SK-N-SH (cell line): ENCODE results near the gene CRYBG1. TPM values are rescaled to one million over a fixed set of nuclear protein-coding genes. Genes with fewer than 3 reads are reported as not detected.

Source experiments
- CTCF ChIA-PET: fragments of 300-600, 350-600 bp; formaldehyde crosslinking; extraction: SDS; loops from one replicate; lab custom pipeline; 2021; lab: Yijun Ruan, JAX
- POLR2A ChIA-PET: fragments of 350-600 bp; sonication (Branson Sonifier 250); formaldehyde crosslinking; extraction: SDS; loops from one replicate; lab custom pipeline; 2020; ENCODE audit warnings: antibody characterized with exemption, inconsistent platforms; lab: Yijun Ruan, JAX
- DNase-seq: peaks from one replicate; pipeline ENCODE4 v3.0.0; 2012
- H2AFZ ChIP-seq: fragments of 200-600 bp; sonication (generic); 2 replicates; pipeline ENCODE4 v1.8.1; 2016; ENCODE audit warnings: antibody characterized with exemption, mild to moderate bottlenecking, low read depth
- H3F3A ChIP-seq: fragments of 200-600 bp; sonication (generic); replicated peaks from 2 replicates; pipeline ENCODE3; 2016; ENCODE audit warnings: antibody characterized with exemption, mild to moderate bottlenecking; ENCODE audit not compliant: insufficient read depth
- H3K27ac ChIP-seq, 2 experiments: fragments of 200-500 bp in 1 of 2; fragments of 200-600 bp in 1 of 2; sonication (Bioruptor generic) in 1 of 2; sonication (generic), shearing (Covaris generic) in 1 of 2; 2 replicates each; pipeline versions ENCODE4 v1.5.1 to v1.6.1; 2014 to 2016; ENCODE audit warnings: low read depth in 2 of 2, inconsistent platforms in 1 of 2, low read length in 1 of 2, mild to moderate bottlenecking in 1 of 2, mixed read lengths in 1 of 2
- H3K27me3 ChIP-seq: fragments of 200-600 bp; sonication (generic), shearing (Covaris generic); 2 replicates; pipeline ENCODE4 v1.6.1; 2016; ENCODE audit warnings: mixed run types; ENCODE audit not compliant: insufficient read depth
- H3K36me3 ChIP-seq, 2 experiments: fragments of 200-500 bp in 1 of 2; fragments of 200-600 bp in 1 of 2; sonication (Bioruptor generic) in 1 of 2; sonication (generic) in 1 of 2; replicated peaks in 1 of 2; 2 replicates each; pipeline versions ENCODE3 to v1.5.1; 2014 to 2016; ENCODE audit warnings: low read length in 1 of 2, mild to moderate bottlenecking in 1 of 2; ENCODE audit not compliant: insufficient read depth in 2 of 2, control insufficient read depth in 1 of 2
- H3K4me1 ChIP-seq, 2 experiments: fragments of 200-500 bp in 1 of 2; fragments of 200-600 bp in 1 of 2; sonication (Bioruptor generic) in 1 of 2; sonication (generic), shearing (Covaris generic) in 1 of 2; 2 replicates each; pipeline versions ENCODE4 v1.5.1 to v1.6.1; 2014 to 2016; ENCODE audit warnings: low read depth in 1 of 2, low read length in 1 of 2, mixed run types in 1 of 2; ENCODE audit not compliant: insufficient read depth in 2 of 2, control insufficient read depth in 1 of 2
- H3K4me2 ChIP-seq: fragments of 200-600 bp; sonication (generic), shearing (Covaris generic); 2 replicates; pipeline ENCODE4 v1.6.1; 2017; ENCODE audit warnings: mixed run types
- H3K4me3 ChIP-seq, 2 experiments: fragments of 200-500 bp in 1 of 2; fragments of 200-600 bp in 1 of 2; sonication (Bioruptor generic) in 1 of 2; sonication (generic), shearing (Covaris generic) in 1 of 2; 2 replicates each; pipeline versions ENCODE4 v1.5.1 to v1.8.1; 2014 to 2016; ENCODE audit warnings: low read depth in 2 of 2, inconsistent platforms in 1 of 2, low read length in 1 of 2, mild to moderate bottlenecking in 1 of 2, mixed read lengths in 1 of 2, moderate library complexity in 1 of 2
- H3K79me2 ChIP-seq: fragments of 200-600 bp; sonication (generic); 2 replicates; pipeline ENCODE4 v1.8.1; 2017; ENCODE audit warnings: mild to moderate bottlenecking; ENCODE audit not compliant: insufficient read depth
- H3K9ac ChIP-seq: fragments of 200-600 bp; sonication (generic); 2 replicates; pipeline ENCODE4 v1.6.1; 2017; ENCODE audit warnings: mixed run types
- H3K9me2 ChIP-seq: fragments of 200-600 bp; sonication (generic); 2 replicates; pipeline ENCODE4 v1.6.1; 2017; ENCODE audit warnings: mixed run types
- H3K9me3 ChIP-seq: fragments of 200-600 bp; sonication (generic); 2 replicates; pipeline ENCODE4 v1.6.1; 2017; ENCODE audit warnings: mixed run types, mild to moderate bottlenecking, moderate library complexity
- H4K20me1 ChIP-seq: fragments of 200-600 bp; sonication (generic); 2 replicates; pipeline ENCODE4 v1.6.1; 2017; ENCODE audit warnings: mild to moderate bottlenecking, mixed run types; ENCODE audit not compliant: insufficient read depth
- CHD2 ChIP-seq: fragments of 150-350 bp; IDR thresholded peaks from 2 replicates; pipeline ENCODE4 v1.6.1; 2018; ENCODE audit warnings: low read length; ENCODE audit not compliant: partially characterized antibody
- EP300 ChIP-seq, 2 experiments: IDR thresholded peaks; 2 replicates each; pipeline versions ENCODE4 v1.4.0 to v1.6.1; 2012; ENCODE audit warnings: borderline replicate concordance in 1 of 2, low read depth in 1 of 2, low read length in 1 of 2
- EZH2phosphoT487 ChIP-seq: fragments of 200-600 bp; sonication (generic); IDR thresholded peaks from 2 replicates; pipeline ENCODE4 v1.6.1; 2017; ENCODE audit warnings: low read depth, mixed run types, mild to moderate bottlenecking, antibody characterized with exemption, moderate library complexity, borderline replicate concordance
- FOSL2 ChIP-seq: IDR thresholded peaks from 2 replicates; pipeline ENCODE4 v1.4.0; 2012; ENCODE audit warnings: low read depth, mild to moderate bottlenecking, moderate library complexity, borderline replicate concordance
- FOXJ3 ChIP-seq: sonication (generic); formaldehyde crosslinking; IDR thresholded peaks from 2 replicates; pipeline ENCODE4 v1.5.1; 2020; ENCODE audit warnings: mild to moderate bottlenecking, missing genetic modification reagents
- FOXM1 ChIP-seq: IDR thresholded peaks from 2 replicates; pipeline ENCODE4 v1.4.0; 2012; ENCODE audit warnings: low read depth, mild to moderate bottlenecking
- GABPA ChIP-seq: IDR thresholded peaks from 2 replicates; pipeline ENCODE4 v1.4.0; 2012; ENCODE audit warnings: low read depth, mild to moderate bottlenecking
- MXI1 ChIP-seq: IDR thresholded peaks from 2 replicates; pipeline ENCODE4 v1.6.1; 2012; ENCODE audit warnings: mild to moderate bottlenecking, low read depth, low read length, improper control_type of control experiment
- NFIC ChIP-seq: IDR thresholded peaks from 2 replicates; pipeline ENCODE4 v1.4.0; 2012; ENCODE audit warnings: borderline replicate concordance
- NRF1 ChIP-seq: IDR thresholded peaks from 2 replicates; pipeline ENCODE4 v1.6.1; 2012; ENCODE audit warnings: low read depth, mild to moderate bottlenecking, low read length
- PBX3 ChIP-seq: IDR thresholded peaks from 2 replicates; pipeline ENCODE4; 2012
- POLR2AphosphoS5 ChIP-seq: IDR thresholded peaks from 2 replicates; pipeline ENCODE4 v1.6.1; 2012; ENCODE audit warnings: low read depth, low read length
- RCOR1 ChIP-seq: fragments of 150-350 bp; IDR thresholded peaks from 2 replicates; pipeline ENCODE4 v1.6.1; 2017; ENCODE audit warnings: antibody characterized with exemption, low read length
- REST ChIP-seq: IDR thresholded peaks from 2 replicates; pipeline ENCODE4 v1.6.1; 2012; ENCODE audit warnings: mild to moderate bottlenecking, low read depth, low read length, moderate library complexity
- RFX5 ChIP-seq: IDR thresholded peaks from 2 replicates; pipeline ENCODE4 v1.6.1; 2012; ENCODE audit warnings: mild to moderate bottlenecking, improper control_type of control experiment, low read length
- RXRA ChIP-seq: IDR thresholded peaks from 2 replicates; pipeline ENCODE4 v1.4.0; 2012; ENCODE audit warnings: low read depth, mild to moderate bottlenecking, borderline replicate concordance
- SMC3 ChIP-seq: IDR thresholded peaks from 2 replicates; pipeline ENCODE4 v1.6.1; 2012; ENCODE audit warnings: low read depth, low read length, improper control_type of control experiment
- USF1 ChIP-seq: IDR thresholded peaks from 2 replicates; pipeline ENCODE4 v1.4.0; 2012; ENCODE audit warnings: low read depth, borderline replicate concordance
- WGBS: methylation state at CpG from one replicate; pipeline ENCODE4 v1.1.6; 2017; ENCODE audit warnings: low lambda C conversion rate; 5-methylcytosine and 5-hydroxymethylcytosine counted together
- polyA plus RNA-seq, 3 experiments: library from polyadenylated mRNA; depleted of rRNA; stranded (reverse); fragments of >200 nt; gene quantifications; 2 replicates each; pipeline ENCODE4 v1.2.3, GENCODE V29; 2012
- TF ChIP-seq, protein P1 (sequence below): fragments of 150-350 bp; IDR thresholded peaks from 2 replicates; pipeline ENCODE4 v1.6.1; 2017; ENCODE audit warnings: antibody characterized with exemption, low read length, low read depth, borderline replicate concordance
- TF ChIP-seq, protein P2 (sequence below): IDR thresholded peaks from 2 replicates; pipeline ENCODE4 v1.4.0; 2012; ENCODE audit warnings: low read depth
- TF ChIP-seq, protein P3 (sequence below): fragments of 150-350 bp; IDR thresholded peaks from 2 replicates; pipeline ENCODE4 v1.6.1; 2016; ENCODE audit warnings: mild to moderate bottlenecking, low read depth, low read length

CRYBG1 gene
- polyA plus RNA-seq, 1 of the 3 experiments (the other 2 are of a cell fraction) = 13.8 TPM

DNA sequence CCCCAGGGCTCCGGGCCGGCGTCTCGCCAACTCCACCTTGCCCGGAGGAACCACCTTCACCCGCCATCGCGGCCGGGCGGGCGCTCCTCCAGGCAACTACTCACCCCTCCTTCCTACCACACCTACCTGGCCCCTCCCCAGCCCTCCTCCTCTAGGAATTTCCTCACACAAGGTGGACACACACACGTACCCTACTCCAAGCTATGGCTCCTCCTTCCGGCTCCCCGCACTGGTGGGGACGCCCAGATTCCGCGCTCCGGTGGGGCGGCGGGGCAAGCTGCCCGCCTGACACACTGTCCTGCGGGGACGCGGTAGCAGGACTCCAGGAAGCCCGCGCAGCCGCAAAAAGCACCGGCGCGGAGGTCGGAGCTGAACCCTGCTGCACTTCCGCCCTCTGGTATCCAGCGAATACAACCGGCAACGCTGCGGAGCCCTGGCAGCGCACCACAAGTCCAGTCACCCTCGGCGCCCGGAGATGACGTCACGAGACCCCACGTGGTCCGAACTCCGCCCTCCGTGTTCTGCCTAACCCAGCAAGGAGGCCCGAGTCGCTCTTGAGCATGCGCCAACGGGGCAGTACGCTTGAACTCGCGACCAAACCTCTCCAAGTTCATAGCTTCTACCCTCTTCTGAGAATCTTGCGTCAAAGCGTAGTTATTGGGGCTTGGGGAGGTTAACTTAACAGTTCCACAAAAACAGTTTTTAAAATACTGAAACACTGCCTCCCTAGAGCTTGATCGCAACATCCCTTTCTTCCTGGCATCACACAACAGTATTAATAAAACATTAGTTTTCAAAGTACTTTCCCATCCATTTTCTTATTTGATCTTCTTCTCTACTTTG, 35.0 kb upstream of the CRYBG1 start, which contains the start of gene ATG5:
Gene ATG5 (minus strand): TSS at position 425 of the 843 bp plus-strand sequence. CDS start 9,552 bp downstream, outside the sequence.
- CTCF ChIA-PET = interaction anchor here (0.6 to 1.2 kb wide), 4 partner anchors 16 to 1186 kb away, joined by 3 to 5 read pairs (median 4); partner anchors contain the start of gene CRYBG1
- 3% methylated on average over 40 of the region's 56 CpGs for WGBS
- 0 out of 2 replicates have a peak, but pooled peaks cover 11% of the 10 kb centered on the region for H4K20me1 ChIP-seq
- H3F3A ChIP-seq = peaks cover 9% of the 10 kb centered on the region
- POLR2A ChIA-PET = interaction anchor here (1.2 kb wide), 2 partner anchors 14 to 21 kb away, joined by 3 to 5 read pairs; no protein-coding TSS in a partner anchor
- no peaks in the 10 kb centered on the region for H3K36me3 ChIP-seq
- H3K4me2 ChIP-seq = peak within 1 kb of the TSS; percentile 86
- H3K27ac ChIP-seq = peak within 1 kb of the TSS; percentile 92 to 94
- DNase-seq = peak; percentile 98
- H2AFZ ChIP-seq = peak within 1 kb of the TSS; percentile 96
- H3K4me3 ChIP-seq = peak within 1 kb of the TSS; percentile 93 to 94
- H3K9me2 ChIP-seq = no peaks in the 10 kb centered on the region
- H3K27me3 ChIP-seq = no peaks in the 10 kb centered on the region
- H3K9me3 ChIP-seq = no peaks in the 10 kb centered on the region
- peaks cover 48% of the 10 kb centered on the region for H3K79me2 ChIP-seq
- peaks cover 0 to 9% of the 10 kb centered on the region in 2 experiments; a peak in 2 of 4 replicates for H3K4me1 ChIP-seq
- H3K9ac ChIP-seq = peak within 1 kb of the TSS; percentile 88
- TF ChIP-seq GABPA = peak; percentile 84
- peak; percentile 38; the same call in 1 of the 2 replicates for TF ChIP-seq FOSL2
- TF ChIP-seq, protein P1, sequence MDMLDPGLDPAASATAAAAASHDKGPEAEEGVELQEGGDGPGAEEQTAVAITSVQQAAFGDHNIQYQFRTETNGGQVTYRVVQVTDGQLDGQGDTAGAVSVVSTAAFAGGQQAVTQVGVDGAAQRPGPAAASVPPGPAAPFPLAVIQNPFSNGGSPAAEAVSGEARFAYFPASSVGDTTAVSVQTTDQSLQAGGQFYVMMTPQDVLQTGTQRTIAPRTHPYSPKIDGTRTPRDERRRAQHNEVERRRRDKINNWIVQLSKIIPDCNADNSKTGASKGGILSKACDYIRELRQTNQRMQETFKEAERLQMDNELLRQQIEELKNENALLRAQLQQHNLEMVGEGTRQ = peak; percentile 88
- TF ChIP-seq, protein P2, sequence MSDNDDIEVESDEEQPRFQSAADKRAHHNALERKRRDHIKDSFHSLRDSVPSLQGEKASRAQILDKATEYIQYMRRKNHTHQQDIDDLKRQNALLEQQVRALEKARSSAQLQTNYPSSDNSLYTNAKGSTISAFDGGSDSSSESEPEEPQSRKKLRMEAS = peak; percentile 89
- peak; percentile 80 for TF ChIP-seq MXI1
- no peak for TF ChIP-seq RXRA
- peak; percentile 77 for TF ChIP-seq NFIC
- no peak for TF ChIP-seq EZH2phosphoT487
- TF ChIP-seq FOXJ3 (CRISPR knock-in tag) = no peak
- TF ChIP-seq, protein P3, sequence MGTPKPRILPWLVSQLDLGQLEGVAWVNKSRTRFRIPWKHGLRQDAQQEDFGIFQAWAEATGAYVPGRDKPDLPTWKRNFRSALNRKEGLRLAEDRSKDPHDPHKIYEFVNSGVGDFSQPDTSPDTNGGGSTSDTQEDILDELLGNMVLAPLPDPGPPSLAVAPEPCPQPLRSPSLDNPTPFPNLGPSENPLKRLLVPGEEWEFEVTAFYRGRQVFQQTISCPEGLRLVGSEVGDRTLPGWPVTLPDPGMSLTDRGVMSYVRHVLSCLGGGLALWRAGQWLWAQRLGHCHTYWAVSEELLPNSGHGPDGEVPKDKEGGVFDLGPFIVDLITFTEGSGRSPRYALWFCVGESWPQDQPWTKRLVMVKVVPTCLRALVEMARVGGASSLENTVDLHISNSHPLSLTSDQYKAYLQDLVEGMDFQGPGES = no peak
- no peak for TF ChIP-seq PBX3
- TF ChIP-seq SMC3 = no peak
- peak; percentile 17; the same call in 1 of the 2 replicates for TF ChIP-seq RFX5
- TF ChIP-seq CHD2 = peak; percentile 74
- TF ChIP-seq FOXM1 = 0 out of 2 replicates have a peak, but pooled peaks have one; percentile 6
- TF ChIP-seq NRF1 = peak; percentile 80
- TF ChIP-seq RCOR1 = peak; percentile 69; the same call in 1 of the 2 replicates
- no peak for TF ChIP-seq REST
- peak; percentile 88; the same call in 1 of the 2 replicates for TF ChIP-seq POLR2AphosphoS5
- peak; percentile 96 for TF ChIP-seq USF1
- TF ChIP-seq EP300 (IDR thresholded peaks at IDR 0.05; ENCODE audit: borderline replicate concordance in 1 of 2, low read depth in 1 of 2, low read length in 1 of 2) = peak in 1 of 2 experiments; percentile 9; a peak in 1 of 4 replicates
